HT-29 (cell line): ENCODE data around the gene TMEM44. TPM values are rescaled to one million over a fixed set of nuclear protein-coding genes. Genes with fewer than 3 reads are reported as not detected.
A peak's percentile ranks its signal among the peaks of the same experiment; 100 is the strongest.

Experiments used
- DNase-seq: peaks from one replicate; pipeline ENCODE4 v3.0.0-alpha.2; 2015; ENCODE audit warnings: low spot score
- total RNA-seq: library from RNA; depleted of rRNA; stranded (reverse); fragments of >200 nt; shearing (Covaris generic); gene quantifications from 2 replicates; pipeline ENCODE4 v1.2.3, GENCODE V29; 2014

Gene TMEM44
- total RNA-seq, 1 experiment from 2014 or later = 30.6 TPM

DNA sequence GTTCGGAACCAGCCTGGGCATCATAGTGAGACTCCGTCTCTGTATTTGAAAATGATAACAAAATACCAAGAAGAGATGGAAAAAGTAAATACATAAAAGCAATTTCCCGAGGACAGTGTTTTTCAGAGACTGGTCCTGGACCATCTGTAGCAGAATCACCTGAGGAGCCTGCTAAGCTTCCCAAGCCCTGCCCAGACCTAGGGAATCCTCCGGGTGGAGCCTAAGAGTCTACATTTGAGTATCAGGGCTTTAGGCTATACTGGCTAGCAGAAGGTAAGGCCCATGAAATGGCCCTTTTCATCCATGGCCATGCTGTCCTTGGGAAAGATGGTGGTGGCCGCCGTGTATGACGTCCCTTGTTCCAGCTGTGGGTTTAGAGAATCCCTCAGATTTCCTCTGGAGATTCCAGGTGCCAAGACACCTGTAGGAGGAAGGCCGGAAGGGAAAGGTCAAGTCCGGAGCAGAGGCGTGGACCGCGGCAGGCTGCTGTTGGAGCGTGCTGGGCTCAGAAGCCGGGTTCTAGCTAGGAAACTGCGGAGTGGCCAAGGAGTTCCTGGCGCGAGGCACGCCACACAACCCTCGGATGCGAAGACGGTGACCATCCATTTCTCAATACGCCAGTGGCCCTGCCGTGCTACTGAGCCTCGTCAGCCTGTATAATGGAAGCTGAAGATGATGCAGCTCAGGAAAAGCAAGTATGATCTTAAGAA, 50.9 kb downstream of the TMEM44 start:
- no peak for DNase-seq

GRCh38 chr3:194579091-194579606, 54.1 kb downstream of the TMEM44 start:
- DNase-seq = no peak

- peak; percentile 62 for DNase-seq
Measured at GRCh38 chr3:194577986-194578905, 55.0 kb downstream of the TMEM44 start.

DNA sequence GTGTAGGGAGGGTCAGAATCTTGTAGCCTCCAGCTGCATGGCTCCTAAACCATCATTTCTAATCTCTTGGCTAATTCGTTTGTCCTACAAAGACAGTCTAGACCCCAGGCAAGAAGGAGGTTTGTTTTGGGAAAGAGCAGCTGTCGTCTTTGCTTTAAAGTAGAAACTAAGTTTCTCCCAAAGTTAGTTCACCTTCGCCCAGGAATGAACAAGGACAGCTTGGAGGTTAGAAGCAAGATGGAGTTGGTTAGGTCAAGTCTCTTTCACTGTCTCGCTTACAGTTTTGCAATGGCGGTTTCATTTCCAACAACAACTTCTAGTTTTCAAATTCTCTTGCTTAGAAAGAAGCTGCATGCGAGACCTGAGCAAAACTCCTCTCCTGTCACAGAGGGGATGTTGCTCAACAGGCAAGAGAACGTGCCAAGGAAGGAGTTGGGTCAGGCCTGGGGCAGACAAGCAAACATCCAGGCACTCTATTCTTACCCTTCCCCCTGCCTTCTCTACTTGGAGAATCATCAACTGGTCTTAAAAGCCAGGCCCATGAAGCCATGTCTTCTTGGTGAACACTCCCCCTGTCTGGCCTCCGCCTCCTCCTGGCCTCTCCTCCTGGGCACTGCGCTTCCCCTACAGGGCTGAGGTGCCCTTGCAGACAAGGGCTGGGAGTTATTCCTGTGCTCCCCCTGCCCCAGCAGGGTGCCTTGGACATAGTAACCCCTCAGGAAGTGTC, 57.6 kb downstream of the TMEM44 start:
- DNase-seq = no peak

GRCh38 chr3:194574639-194575483, 58.4 kb downstream of the TMEM44 start:
- no peak for DNase-seq

- peak; percentile 54 for DNase-seq
Measured at GRCh38 chr3:194573680-194574437, 59.4 kb downstream of the TMEM44 start.

DNA sequence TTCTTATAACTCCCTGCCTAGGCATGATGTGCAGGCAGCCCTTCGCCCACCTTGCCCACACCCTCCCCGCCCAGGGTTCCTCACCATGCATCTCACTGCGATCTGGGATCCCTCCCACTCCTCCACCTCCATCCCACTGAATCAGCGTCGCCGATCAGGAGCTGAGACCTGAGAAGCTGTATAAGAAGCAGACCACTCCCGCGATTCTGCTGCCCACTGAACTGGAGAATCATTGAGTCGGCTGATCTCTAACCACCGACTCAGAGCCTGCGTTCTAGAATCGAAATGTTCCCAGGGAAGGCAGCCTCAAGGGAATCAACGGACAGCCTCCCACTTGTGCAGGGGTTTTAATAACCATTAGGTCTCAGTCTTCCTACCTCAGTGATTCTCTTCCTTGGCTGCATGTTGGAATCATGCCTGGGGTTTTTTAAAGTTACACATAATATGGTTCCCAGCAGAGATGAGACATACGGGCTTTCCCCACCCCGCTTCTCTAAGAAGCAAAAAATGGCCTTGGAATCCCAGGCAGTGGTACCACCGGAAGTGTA, 60.2 kb downstream of the TMEM44 start:
- DNase-seq = no peak

DNA sequence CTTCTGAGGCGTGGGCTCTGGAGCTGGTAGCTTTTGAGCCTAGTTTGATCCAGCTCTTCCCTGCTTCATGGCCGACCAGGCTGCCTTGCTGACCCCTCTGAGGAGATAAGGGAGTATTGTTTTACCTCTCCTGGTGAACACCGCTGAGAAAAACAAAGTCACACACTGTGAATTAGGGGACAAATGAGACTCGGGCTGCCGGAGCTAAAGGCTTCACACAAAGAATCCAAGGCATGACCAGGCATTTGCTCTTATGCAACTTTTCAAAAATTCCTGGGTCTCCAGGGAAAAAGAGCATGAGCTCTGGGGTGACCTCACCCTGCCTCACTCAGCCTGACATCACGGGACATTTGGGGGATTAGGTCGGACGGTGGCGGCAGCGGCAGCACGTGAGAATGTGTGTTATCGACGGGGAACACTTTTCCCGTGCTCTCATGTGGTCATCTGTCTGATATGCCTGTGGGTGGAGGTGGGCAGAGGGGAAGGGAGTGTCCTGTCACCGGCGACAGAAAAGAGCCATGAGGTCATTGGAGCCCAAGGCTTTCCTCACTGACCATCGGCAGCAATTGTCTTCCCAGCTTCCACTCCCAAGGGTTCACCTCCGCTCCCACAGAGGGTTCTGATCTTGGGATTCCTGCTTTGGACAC, 61.0 kb downstream of the TMEM44 start:
- no peak for DNase-seq

- no peak for DNase-seq
Measured at GRCh38 chr3:194571491-194572142, 61.6 kb downstream of the TMEM44 start.

DNA sequence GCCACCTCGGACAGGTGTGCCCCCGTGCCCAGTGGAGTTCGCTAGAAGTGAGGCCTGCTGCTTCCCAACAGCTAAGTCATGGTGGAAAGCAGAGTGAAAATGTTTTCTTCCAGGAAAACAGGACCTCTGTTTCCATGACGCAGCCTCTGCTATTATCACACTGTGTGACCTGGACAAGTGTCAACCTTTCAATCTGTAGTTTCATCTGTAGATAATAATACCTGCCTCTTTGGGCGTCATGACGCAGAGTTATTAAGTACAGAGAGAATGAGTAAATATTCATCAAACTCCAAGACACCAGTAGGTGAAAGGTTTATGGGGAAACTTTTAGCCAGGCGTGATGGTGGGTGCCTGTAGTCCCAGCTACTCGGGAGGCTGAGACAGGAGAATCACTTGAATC, 62.3 kb downstream of the TMEM44 start:
- peak; percentile 12 for DNase-seq

GRCh38 chr3:194570235-194570634, 63.0 kb downstream of the TMEM44 start:
- no peak for DNase-seq

DNA sequence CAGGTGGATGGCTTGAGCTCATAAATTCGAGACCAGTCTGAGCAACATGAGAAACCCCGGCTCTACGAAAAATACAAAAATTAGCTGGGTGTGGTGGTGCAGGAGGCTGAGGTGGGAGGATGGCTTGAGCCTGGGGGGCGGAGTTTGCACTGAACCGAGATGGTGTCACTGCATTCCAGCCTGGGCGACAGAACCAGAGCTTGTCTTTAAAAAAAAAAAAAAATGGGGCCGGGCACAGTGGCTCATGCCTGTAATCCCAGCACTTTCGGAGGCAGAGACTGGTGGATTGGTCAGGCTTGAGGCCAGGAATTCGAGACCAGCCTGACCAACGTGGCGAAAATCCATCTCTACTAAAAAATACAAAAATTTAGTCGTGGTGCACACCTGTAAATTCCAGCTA, 64.0 kb downstream of the TMEM44 start:
- DNase-seq = no peak

DNA sequence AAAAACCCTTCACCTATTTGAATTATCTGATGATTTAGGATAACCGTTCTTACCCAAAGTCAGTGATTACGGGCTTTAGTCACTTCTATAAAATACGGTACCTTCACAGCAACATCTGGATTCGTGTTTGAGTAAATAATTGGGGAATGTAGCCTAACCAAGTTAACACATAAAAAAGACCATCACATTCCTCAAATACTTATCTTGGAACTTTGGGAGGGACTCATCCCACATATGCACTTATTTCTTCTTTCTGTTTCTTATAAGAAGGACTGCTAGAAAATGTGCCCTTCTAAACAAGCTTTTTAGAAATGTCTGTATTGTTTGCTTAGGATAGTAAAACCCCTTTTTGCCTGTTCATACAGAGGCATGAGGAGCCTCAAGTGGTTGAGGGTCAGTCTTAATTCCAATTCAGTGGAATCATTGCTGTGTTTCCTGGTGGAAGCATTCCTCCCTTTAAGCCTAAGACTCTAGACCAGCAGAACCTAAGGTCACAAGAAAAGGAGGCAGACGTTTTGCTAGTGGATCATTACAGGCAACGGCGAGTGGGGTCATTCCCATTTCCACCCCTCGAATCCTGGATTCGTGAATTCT, 67.5 kb downstream of the TMEM44 start:
- DNase-seq = no peak

- DNase-seq = no peak
Measured at GRCh38 chr3:194562986-194563385, 70.2 kb downstream of the TMEM44 start.

DNA sequence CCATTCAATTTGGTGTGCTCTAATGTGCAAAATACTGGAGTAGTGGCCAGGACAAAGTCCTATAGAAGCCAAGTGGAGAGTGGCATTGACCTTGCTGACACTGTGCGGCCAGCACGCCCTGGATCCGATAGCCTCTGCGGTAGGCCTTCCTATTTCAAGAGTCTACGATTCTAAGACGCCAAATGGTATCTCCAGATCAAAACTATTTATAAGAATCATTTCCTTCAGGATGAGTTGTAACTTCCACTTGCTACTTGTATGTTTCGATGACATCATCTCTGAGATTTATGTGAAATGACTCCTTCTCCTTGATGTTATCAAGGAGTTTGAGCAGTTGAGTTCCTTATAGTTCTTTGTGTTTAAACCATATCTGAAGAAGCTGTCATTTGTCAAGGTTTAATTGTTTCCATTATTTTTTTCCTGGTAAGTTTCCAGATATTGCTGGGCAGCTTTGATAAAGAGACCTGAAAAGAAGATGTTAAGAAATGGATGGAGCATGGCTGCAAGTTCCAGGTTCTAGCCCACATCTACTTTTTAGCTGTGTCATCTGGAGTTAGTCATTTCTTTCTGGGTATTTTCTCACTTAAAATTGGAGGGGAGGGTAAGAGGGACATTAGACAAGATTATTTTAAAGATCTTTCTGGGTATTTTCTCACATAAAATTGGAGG, 71.8 kb downstream of the TMEM44 start:
- peak; percentile 39 for DNase-seq

GRCh38 chr3:194560047-194560446, 73.2 kb downstream of the TMEM44 start:
- DNase-seq = no peak

- DNase-seq = no peak
Measured at GRCh38 chr3:194559530-194559929, 73.7 kb downstream of the TMEM44 start.
